ENCODE measurements around the gene SRGAP2C.
"Not testable (repeated sequence)": the region's sequence is repeated elsewhere in the genome, so short reads cannot be mapped to it uniquely, and the experiment has no call there.

Gene SRGAP2C

DNA sequence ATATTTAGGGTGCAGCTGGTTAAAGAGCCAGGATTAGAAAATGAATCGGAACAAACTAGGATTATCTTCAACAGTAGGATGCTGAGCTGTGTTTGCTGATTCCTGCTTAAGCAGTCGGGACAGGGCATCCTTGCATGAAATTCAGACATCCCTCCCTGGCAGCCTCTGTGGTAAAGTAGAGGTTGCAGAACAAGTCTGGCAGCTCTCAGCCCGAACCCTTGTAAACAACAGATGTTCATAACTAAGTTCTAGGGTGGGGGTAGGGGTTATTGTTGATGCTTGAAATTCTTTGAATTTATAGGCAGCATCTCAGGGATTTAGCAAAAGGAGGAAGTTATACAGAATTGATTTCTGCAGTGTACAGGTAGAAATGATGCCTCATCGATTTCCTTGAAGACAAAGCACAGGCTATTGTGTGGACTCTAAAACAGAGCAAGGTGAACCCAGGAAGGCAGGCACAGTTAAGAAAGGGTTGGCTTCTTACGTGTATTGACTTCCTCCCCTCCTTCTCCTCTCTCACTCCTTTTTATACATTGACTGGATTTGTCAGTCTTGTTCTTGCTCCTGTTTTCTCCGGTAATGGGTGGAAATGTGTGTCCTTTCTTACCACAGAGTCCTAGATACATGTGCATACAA lies 114.9 kb downstream of the SRGAP2C start:
- in situ Hi-C loops (cut with MboI; ENCODE audit: low sequenced_read_pairs, unreplicated experiment); DNase-seq (ENCODE audit: low spot score): not testable (repeated sequence)

DNA sequence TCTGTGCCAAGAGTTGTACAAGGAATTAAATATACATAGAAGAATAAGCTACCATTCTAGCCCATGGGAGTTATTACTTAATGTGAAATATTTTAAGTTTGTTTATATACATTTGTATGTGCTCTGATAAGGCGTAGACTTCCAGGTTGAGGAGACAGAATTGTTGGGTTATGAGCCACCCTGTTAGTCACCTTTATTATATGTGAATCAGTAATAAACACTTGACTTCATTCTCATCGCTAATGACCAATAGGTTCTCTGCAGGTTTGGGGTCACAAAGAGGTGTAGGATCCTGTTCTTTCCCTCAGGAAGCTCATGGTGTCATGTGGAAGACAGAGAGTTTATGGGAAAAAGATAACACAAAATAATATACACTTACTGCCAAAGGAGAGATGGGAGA lies 117.1 kb downstream of the SRGAP2C start:
- DNase-seq (ENCODE audit: low spot score); in situ Hi-C loops (cut with MboI; ENCODE audit: low sequenced_read_pairs, unreplicated experiment): not testable (repeated sequence)

DNA sequence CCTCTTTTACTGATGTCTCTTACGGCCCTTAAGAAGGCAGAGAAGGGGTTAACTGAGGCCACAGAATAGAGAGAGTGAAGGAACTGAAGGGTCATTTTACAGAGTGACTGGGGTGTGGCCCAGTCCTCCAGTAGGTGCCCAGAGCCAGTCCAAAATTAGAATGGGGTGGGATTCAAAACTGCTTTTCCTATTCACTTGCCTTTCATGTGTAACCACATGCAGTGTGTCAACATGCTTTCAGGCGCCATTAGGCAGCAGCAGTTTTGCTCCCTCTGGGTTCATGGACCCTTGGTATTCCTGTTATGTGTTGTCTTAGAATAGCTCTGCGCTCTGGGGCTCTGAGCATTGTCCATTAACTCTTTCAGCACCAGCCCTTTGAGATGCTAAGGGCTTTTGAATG lies 123.0 kb downstream of the SRGAP2C start:
- in situ Hi-C loops (cut with MboI; ENCODE audit: low sequenced_read_pairs, unreplicated experiment); DNase-seq (ENCODE audit: low spot score): not testable (repeated sequence)

DNA sequence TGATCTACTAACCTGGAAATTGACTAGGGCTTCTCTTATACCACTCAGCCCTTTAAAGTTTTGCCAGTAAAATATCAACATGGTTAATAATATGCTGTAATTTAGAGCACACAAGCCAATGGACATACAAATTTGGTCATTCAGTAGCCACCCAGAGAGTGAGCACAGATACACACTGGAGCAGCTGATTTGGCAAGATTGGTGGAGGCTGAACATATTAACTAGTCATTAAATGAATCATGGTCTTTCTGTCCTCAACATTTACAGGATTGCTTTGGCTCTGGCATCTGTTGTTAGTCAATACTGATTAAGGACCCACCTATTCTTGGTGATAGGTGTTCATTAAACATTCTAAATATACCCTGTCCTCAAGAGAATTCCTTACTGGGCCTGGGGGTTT lies 130.7 kb downstream of the SRGAP2C start:
- in situ Hi-C loops (cut with MboI; ENCODE audit: low sequenced_read_pairs, unreplicated experiment); DNase-seq (ENCODE audit: low spot score): not testable (repeated sequence)

DNA sequence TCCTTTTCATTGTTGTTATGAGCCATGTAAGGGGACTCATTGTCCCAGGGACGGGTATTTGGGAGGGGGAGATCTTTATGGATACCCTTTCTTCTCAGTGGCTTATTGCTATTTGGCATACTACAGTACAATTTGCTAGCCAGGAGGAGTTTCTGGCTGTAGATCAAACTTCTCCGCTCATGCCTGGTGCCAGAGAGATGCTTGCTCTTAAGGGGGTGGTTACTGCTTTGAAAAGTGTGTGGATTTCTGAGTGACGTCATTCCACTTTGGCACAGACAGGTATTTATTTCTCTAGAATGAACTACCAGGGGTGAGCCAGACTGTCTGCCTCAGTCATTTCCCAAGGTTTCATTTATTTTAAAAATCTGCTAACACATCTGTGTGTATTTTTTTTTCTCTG lies 131.3 kb downstream of the SRGAP2C start:
- DNase-seq (ENCODE audit: low spot score); in situ Hi-C loops (cut with MboI; ENCODE audit: low sequenced_read_pairs, unreplicated experiment): not testable (repeated sequence)

DNA sequence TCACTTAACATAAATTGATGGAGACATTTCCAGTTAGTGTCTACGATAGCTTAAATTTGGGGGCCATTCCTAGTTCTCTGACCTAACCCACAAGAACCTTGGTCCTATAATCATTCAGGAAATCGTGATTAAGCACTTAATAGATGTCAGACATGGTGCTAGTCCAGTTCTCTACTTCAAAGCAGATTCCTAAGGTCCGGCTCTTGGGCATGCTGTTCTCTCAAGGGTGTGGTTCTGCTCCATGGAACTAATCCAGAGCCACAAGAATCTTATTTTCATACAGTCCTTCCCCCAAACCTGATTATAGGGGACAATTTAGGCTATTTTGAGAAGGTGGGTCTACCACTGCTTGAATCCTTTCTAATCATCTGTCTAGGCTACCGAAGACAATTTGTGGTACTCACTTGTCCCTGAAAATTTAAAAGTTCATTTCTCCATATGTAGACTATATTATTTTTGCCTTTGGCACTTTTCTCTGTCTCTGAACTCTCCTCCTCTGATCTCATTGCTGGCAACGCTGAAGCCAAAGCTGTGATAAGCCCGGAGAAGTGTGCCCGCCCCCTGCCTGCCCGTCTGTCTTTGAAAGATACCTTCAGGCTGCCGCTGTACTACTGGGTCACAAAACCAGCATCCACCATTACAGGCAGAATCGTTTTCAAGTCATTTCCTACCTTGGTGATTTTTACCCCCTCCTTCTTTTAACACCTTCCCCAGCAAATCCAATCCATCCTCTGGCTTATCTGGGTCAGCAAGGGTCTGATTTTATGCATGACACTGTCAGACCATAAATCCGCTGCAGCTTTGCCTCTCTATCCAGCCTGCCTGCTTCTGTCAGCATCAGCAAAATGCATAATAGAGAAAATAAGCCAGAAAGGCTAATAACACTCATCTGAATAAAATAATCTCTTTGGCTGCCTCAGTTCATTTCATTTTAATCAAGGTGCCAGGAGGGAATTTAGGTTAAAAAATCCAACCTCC lies 133.0 kb downstream of the SRGAP2C start:
- DNase-seq (ENCODE audit: low spot score); in situ Hi-C loops (cut with MboI; ENCODE audit: low sequenced_read_pairs, unreplicated experiment): not testable (repeated sequence)

DNA sequence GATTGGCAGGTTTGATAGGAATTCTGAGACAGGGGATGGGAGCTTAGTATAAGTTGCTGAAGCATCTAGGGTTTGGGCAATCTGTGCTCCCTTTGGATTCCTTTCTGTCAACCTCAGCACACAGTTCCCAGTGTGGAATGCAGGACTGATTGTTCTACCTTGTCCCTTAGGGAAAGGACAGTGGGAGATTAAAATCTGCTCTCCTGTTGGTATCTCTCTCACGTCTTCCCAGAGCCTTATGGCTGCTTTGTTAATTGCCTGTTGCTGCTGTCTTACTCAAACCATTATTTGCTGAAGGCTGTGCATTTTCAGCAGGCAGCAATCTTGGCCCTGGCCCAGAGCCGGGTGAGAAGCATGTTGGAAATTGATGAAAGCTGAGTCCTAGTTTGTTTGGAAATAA lies 133.9 kb downstream of the SRGAP2C start:
- in situ Hi-C loops (cut with MboI; ENCODE audit: low sequenced_read_pairs, unreplicated experiment) = not testable (repeated sequence)

DNA sequence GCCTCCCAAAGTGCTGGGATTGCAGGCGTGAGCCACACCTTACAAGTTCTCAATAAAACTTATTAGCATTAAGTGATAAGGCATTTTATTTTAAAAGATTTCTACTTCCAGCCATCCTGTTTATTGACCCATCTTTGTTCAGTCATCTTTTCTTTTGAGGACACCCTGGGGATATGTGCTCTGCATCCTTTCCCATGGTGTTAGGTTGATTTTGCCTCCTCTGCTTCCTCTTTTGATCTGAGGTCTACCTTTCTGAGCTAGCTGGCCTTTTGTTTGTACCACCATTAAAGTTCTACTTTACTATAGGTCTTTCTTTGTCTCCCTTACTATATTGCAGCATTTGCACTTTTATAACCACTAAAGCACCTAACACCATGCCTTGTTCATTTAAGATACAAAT lies 136.9 kb downstream of the SRGAP2C start:
- DNase-seq (ENCODE audit: low spot score); in situ Hi-C loops (cut with MboI; ENCODE audit: low sequenced_read_pairs, unreplicated experiment): not testable (repeated sequence)

More for the DNA sequence above, 133.9 kb downstream of the SRGAP2C start:
- not testable (repeated sequence) for DNase-seq (ENCODE audit: low spot score)

DNA sequence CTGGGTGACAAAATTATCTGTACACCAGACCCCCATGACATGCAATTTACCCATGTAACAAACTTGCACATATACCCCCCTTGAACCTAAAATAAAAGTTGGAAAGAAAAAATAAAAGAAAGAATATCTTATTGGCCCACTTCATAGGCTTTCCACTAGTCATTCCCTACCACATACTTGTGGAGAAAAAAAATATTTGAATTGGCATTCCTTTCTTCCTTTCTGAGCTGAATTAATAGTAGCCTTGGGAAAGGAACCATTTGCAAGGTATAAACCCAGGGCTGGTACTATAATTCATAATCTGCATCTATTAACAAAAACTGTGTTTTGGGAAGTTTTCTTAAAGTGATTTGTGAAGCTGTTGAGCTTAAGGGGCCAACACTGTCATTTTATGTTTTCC lies 140.0 kb downstream of the SRGAP2C start:
- in situ Hi-C loops (cut with MboI; ENCODE audit: low sequenced_read_pairs, unreplicated experiment); DNase-seq (ENCODE audit: low spot score): not testable (repeated sequence)

DNA sequence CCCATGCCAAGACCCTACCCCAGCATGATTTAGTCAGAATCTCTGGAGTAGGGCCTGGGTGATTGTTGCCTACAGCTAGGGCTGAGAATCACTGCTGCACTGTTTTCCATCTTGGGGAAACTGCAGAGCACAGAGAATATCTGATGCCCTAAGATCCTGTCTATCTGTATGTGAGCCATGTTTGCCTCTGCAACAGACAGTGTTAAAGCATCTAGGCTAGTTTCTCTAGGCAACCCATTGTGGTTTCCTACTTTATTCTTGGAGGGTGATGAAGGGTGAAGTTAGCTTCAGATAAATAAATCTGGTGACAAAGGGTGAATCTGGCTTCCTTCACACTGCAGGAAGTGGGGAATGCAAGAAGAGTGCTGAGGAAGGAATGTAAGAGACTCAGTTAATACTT lies 147.4 kb downstream of the SRGAP2C start:
- DNase-seq (ENCODE audit: low spot score); in situ Hi-C loops (cut with MboI; ENCODE audit: low sequenced_read_pairs, unreplicated experiment): not testable (repeated sequence)

DNA sequence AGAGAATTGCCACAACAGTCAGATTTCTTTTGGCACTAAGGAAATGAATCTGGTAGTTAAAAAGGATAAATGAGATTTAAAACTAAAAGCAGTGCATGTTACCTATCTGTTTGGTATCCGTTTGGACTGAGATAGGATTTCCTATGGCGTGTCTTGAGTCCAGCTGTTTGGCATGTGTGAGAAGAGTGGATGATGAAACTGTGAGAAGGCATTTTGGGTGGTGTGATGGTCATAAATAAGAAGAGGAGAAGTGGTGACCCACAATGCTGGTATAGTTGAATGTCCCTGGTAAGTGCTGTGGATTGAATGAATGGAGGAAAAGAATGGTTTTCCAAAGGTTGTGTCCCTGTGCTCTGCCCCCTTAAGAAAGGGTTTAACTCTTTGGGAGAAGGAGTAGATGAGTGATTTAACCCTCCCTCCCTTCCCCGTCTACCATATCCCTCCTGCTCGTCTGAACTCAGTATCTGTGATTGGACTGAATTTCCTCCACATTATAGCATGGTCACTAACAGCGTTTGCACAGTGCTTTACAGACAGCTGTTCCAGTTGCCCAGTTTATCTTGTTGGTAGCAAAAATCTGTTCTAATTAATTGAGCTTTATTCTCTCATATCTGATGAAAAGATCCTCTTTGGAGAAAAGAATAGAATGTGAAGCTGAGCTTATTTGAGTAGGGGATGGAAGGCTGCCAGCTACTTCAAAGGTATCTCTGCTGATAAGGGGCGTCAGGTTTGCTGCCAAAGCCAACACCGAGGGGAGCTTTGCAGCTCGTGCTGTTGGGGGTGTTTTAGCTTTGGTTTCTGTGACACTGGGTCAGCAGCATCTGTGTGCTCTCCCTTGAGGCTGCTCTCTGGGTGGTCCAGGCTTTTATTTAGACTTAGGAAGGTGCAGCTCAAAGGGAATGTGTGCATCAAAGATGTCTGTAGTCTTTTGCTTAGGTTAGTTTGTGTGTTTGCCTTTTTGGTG lies 148.1 kb downstream of the SRGAP2C start:
- in situ Hi-C loops (cut with MboI; ENCODE audit: low sequenced_read_pairs, unreplicated experiment); DNase-seq (ENCODE audit: low spot score): not testable (repeated sequence)

DNA sequence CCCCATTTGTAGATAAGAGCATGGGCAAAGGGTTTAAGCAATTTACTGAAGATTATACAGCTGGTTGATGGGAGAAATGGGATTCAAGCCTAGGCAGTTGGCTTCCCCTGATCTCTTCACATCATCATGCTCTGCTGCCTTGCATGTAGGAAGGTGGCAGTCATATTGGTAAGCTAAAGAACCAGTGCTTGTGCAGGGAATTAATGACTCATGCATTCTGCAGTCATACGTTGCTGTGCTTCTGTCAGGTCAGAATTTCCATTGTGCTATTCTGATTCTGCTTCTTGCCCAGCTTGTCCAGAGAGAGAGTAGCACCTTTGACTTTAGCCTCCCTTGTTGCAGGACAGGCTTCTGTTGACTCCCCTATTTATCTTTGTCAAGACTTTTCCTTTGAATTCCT lies 153.2 kb downstream of the SRGAP2C start:
- DNase-seq (ENCODE audit: low spot score); in situ Hi-C loops (cut with MboI; ENCODE audit: low sequenced_read_pairs, unreplicated experiment): not testable (repeated sequence)

DNA sequence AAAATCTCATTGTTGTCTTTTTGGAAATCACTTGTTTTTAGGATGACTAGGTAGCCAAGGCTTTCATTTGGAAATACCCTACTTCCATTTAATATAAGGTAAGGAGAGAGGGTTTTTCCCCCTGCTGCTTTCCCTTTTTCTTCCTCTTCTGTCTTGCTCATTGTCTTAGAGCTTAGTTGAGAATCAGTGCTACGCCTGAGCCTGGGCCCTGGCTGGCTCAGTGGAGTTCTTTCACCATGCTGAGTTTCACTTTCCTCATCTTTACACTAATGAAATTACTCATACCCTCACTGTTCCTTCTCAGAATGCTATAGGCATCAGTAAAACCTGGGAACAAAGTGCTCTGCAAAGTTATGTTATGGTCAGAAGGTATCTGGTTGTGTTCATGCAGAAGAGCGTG lies 154.8 kb downstream of the SRGAP2C start:
- DNase-seq (ENCODE audit: low spot score); in situ Hi-C loops (cut with MboI; ENCODE audit: low sequenced_read_pairs, unreplicated experiment): not testable (repeated sequence)

DNA sequence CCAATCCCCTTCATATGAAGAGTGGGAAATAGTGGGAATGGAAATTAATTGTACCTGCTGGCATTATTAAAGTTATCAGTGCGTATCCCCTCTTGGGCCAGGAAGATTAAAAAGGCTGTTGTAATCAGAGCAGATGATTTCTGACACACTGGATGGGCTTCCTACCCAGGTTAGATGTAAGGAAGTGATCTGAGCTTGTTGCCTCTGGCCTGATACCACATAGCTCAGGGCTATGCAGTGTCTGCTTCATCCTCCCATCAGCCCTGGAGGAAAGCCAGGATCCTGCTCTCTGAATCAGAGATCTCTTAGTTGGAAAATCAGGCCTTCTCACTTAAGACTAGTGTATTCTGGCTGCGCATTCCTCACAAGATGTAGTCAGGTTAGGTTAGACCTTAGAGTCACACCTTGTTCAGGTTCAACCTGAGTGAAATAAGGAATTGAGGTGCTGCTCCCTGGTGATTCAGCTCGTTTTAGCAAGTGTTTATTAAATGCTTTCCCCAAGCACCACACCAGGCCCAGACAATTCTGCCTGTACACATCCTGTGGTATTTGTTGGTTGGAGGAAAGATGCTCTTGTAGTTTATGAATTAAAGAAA lies 158.6 kb downstream of the SRGAP2C start:
- in situ Hi-C loops (cut with MboI; ENCODE audit: low sequenced_read_pairs, unreplicated experiment); DNase-seq (ENCODE audit: low spot score): not testable (repeated sequence)

DNA sequence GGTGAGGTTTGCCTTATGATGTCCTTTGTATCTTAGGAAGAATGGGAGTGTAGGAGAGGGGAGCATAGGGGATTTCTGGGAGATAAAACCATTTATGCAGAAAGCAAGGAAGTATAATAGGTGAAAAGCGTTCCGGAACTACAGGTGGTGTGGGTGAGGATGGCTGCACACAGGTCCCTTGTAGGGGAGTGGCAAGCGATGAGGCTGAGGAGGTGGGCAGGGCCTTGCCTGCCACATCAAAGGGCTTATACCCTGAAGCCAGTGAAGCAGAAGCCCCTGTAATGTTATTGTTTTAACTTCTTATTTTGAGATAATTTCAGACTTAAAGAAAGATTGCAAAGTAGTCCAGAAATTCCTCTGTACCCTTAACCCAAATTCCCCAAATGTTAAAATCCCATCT lies 159.6 kb downstream of the SRGAP2C start:
- DNase-seq (ENCODE audit: low spot score); in situ Hi-C loops (cut with MboI; ENCODE audit: low sequenced_read_pairs, unreplicated experiment): not testable (repeated sequence)

DNA sequence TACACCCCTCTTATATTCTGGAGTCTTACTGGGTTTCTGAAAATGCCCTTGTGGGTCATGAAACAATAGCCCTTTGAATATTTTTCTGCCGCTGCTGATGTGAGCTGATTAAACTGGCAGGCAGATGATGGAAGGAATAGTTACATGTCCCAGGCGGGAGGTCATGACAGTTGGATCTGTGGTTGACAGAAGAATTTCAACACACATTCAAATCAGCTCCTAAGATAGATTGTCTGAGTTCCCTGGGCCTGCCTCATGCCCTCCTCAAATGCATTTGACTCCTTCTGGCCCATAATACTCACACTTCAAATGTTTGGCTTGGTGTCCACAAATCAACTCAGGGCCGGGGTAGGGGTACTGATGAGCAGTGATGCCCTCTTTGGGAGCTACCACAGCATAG lies 161.9 kb downstream of the SRGAP2C start:
- DNase-seq (ENCODE audit: low spot score); in situ Hi-C loops (cut with MboI; ENCODE audit: low sequenced_read_pairs, unreplicated experiment): not testable (repeated sequence)

DNA sequence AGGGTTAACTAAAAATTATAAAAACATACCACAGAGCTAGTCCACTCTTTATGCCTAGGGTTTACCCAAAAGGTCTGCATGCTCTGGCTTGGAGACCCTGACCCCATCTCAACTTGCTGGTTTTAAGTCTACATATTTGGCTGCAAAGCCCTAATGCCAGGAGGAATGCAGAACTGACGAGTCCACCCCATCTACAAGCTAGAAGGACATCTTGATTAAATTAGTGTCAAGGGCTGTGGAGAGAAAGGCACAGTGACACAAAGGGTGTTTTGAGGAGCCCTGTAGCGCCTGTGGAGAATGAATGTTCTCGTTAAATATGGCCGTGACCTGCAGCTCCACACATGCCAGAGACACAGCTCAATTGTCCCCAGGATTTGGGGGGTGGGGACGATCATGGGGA lies 162.7 kb downstream of the SRGAP2C start:
- in situ Hi-C loops (cut with MboI; ENCODE audit: low sequenced_read_pairs, unreplicated experiment); DNase-seq (ENCODE audit: low spot score): not testable (repeated sequence)

DNA sequence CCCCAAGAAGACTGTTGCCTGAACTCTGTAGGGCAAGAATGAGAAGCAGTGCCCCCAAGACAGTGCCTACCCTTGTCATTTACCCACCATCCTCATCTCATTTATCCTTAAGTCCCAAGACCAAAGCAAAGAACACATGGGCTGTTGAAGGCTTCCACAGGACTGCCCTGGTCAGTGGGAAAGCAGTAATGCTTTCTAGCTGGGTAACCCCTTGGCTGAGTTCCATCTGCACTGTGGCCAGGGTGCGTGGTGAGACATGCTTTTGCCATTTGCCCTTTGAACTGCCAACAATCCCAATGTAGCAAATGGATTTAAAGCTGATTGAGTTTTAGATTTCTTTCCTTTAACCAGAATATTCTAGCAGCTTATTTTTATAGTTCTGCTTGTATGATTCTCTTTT lies 163.3 kb downstream of the SRGAP2C start:
- DNase-seq (ENCODE audit: low spot score); in situ Hi-C loops (cut with MboI; ENCODE audit: low sequenced_read_pairs, unreplicated experiment): not testable (repeated sequence)

Data from GM13976 (cell line).